AG09319 (cell line): ENCODE data around the gene NCOA7.

Source experiments
- DNase-seq: peaks from one replicate; pipeline ENCODE4 v3.0.0-alpha.2; 2010; ENCODE audit warnings: low read depth; ENCODE audit errors: extremely low read depth
- CTCF ChIP-seq: IDR thresholded peaks from 2 replicates; pipeline ENCODE4 v1.5.1; 2011; ENCODE audit warnings: low read depth, mild to moderate bottlenecking, inconsistent platforms, low read length, moderate library complexity

NCOA7 gene

GRCh38 chr6:125836466-125836865 lies 45.7 kb downstream of the NCOA7 start:
- TF ChIP-seq CTCF, result no peak
- no peak for DNase-seq

GRCh38 chr6:125839471-125839870 lies 48.7 kb downstream of the NCOA7 start:
- no peak for TF ChIP-seq CTCF
- no peak for DNase-seq

GRCh38 chr6:125839879-125840278 lies 49.1 kb downstream of the NCOA7 start:
- DNase-seq, result no peak
- TF ChIP-seq CTCF, result no peak

GRCh38 chr6:125841356-125842090 lies 50.8 kb downstream of the NCOA7 start:
- TF ChIP-seq CTCF, result no peak
- DNase-seq, result no peak

GRCh38 chr6:125842091-125842626 lies 51.4 kb downstream of the NCOA7 start:
- no peak for DNase-seq
- TF ChIP-seq CTCF, result no peak

- no peak for TF ChIP-seq CTCF
- no peak for DNase-seq
Observed at GRCh38 chr6:125843593-125843992, 52.8 kb downstream of the NCOA7 start.

- no peak for DNase-seq
- no peak for TF ChIP-seq CTCF
Observed at GRCh38 chr6:125844989-125845388, 54.2 kb downstream of the NCOA7 start.
